Stimulated activated naive CD8-positive, alpha-beta T cell treated with anti-CD3 and anti-CD28 coated beads, Interleukin-15, Interleukin-2, amounts not matched to agents 100 ng/mL and 50 ng/mL, for 24 hours (primary cell): Measurements from ENCODE around the gene TMEM221.
A peak's percentile ranks its signal among the peaks of the same experiment; 100 is the strongest.

ENCODE experiments used
- H3K27ac Mint-ChIP-seq: one replicate; pipeline ENCODE4 v1.8.0; 2021; ENCODE audit warnings: mild to moderate bottlenecking, mixed read lengths
- H3K27me3 Mint-ChIP-seq: one replicate; pipeline ENCODE4 v1.8.0; 2021; ENCODE audit warnings: mixed read lengths
- H3K36me3 Mint-ChIP-seq: one replicate; pipeline ENCODE4 v1.8.0; 2021; ENCODE audit warnings: low read depth, mixed read lengths
- H3K4me1 Mint-ChIP-seq: one replicate; pipeline ENCODE4 v1.8.0; 2021; ENCODE audit warnings: low read depth, mixed read lengths
- H3K4me3 Mint-ChIP-seq: one replicate; pipeline ENCODE4 v1.8.0; 2021; ENCODE audit warnings: mild to moderate bottlenecking, mixed read lengths
- H3K9me3 Mint-ChIP-seq: one replicate; pipeline ENCODE4 v1.8.0; 2021; ENCODE audit warnings: mixed read lengths

Gene TMEM221

DNA sequence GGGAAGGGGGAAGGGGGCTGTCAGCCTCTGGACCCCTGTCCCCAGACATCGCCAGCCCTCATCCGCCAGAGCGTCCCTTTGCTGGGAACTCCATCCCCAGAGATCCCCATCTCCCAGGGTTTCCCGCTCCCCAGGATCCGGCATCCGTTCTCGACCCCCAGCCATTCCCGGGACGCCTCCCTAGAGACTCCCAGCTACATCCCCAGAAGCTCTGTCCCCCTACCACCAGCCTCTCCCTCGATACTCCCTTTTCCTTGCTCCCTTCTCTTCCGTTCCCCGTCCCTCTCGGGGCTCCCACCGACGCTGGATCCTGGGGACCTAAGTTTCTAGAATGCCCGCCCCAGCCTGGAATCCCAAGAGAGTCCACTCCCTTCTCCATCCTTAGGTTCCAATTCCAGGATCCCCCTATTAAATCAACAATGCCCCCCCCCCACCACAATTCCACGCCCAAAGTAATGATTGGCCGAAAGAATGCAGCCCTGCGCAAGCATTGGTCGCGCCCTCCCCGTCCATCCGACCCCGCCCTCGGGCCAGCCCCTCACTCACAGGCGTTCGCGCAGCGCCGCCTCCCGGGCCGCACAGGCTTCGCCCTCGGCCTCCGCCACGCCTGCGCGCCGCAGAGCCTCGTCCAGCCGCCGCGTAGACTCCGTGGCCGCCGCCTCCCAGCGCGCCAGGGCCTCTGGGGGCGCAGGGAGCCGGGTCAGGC lies 57.6 kb downstream of the TMEM221 start:
- Mint-ChIP-seq H3K4me3 (peak overlapping the region; percentile 81), H3K9me3 (peaks cover 4% of the 10 kb centered on the region), H3K27ac (peak overlapping the region; percentile 52), H3K27me3 (peaks cover 8% of the 10 kb centered on the region), H3K4me1 (peaks cover 28% of the 10 kb centered on the region), H3K36me3 (no peaks in the 10 kb centered on the region)

DNA sequence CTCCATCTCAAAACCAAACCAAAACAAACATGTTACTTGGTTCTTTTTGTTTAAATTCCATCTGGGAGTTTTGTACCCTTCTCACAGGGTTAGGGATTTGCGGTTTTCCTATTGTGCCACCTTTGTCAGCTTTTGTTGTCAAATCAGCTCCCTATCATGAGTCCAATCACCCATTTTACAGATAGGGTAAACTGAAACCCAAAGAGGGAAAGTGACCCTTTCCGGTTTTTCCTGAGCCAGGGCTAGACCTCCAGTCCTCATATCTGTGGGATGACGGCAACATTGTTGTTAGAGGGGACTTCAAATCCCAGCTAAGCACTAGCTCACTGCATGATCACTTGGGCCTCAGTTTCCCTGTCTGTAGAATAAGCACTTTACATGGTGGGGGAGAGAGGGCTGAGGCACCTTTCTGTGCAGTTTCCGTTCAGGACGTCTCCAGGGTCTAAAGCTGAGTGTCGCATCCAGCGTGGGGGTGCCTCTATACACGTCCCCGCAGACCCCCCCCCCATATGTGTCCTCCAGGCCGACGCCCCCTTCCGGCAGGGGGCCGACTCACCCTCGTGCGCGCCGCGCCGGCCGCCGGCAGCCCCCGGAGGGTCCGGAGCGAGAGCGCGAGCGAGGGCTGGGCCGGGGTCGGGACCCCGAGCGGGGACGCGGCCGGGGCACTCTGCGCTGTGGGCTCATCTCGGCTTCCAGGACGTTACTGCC lies 58.4 kb downstream of the TMEM221 start:
- Mint-ChIP-seq H3K27ac (no peak overlapping the region), H3K4me1 (peaks cover 25% of the 10 kb centered on the region), H3K4me3 (peak overlapping the region; percentile 81), H3K9me3 (peaks cover 4% of the 10 kb centered on the region), H3K27me3 (peaks cover 8% of the 10 kb centered on the region), H3K36me3 (no peaks in the 10 kb centered on the region)

DNA sequence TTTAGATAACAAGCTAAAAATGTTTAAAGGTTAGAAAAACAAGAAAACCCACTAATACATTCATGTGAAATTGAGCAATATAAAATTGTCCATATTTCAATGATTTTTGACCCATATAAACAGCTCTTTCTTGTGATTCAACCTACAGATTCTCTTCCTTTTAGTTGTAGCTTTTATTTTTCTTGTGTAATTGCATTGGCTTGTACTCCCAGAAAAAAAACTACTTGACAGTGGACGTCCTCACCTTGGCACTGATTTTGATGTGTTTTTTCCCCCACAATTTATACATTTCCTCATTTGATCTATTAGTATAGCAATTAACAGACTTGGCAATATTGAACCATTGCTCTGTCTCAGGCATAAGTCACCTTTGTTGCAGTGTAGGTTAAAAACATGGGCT lies 59.2 kb downstream of the TMEM221 start:
- Mint-ChIP-seq H3K4me3 (peak overlapping the region; percentile 4), H3K36me3 (no peaks in the 10 kb centered on the region), H3K9me3 (peaks cover 4% of the 10 kb centered on the region), H3K27me3 (peaks cover 8% of the 10 kb centered on the region), H3K4me1 (peaks cover 21% of the 10 kb centered on the region), H3K27ac (no peak overlapping the region)

DNA sequence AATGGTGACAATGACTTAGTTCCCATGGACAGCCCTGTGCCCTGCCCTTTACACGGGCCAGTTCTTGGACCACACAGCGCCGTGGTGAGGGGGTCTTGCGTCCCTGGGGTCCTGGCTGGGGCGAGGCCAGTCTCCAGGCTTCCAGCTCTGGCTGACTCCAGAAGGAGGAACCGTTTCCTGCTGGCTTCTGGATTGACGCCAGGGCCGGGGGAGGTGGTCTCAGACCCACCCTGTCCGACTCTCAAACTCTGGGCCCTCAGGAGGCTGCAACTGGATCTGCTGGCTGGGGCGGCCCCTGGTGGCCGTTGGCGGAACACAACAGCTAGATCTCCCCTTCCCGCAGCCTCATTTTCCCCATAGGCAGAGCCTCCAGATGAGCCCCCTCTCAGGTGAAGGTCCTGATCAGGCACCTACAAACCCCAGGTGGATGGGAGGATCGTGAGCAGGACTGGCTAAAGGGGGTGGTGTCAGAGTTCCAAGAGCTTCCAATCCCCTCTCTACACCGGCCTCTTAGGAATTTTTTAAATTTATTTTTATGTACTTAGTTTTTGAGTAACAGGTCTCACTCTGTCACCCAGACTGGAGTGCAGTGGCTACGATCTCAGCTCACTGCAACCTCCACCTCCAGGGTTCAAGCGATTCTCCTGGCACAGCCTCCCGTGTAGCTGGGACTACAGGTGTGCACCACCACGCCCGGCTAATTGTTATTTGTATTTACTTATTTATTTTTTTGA lies 62.4 kb downstream of the TMEM221 start:
- H3K4me1 Mint-ChIP-seq: peaks cover 13% of the 10 kb centered on the region
- H3K9me3 Mint-ChIP-seq: peaks cover 4% of the 10 kb centered on the region
- H3K27me3 Mint-ChIP-seq: peaks cover 8% of the 10 kb centered on the region
- H3K27ac Mint-ChIP-seq: no peak overlapping the region
- no peak overlapping the region for H3K4me3 Mint-ChIP-seq
- H3K36me3 Mint-ChIP-seq: no peaks in the 10 kb centered on the region
